WERI-Rb-1 (cell line): ENCODE measurements around the gene ARHGEF26.

Experiments used
- DNase-seq: peaks from one replicate; pipeline ENCODE4 v3.0.0-alpha.2; 2020
- H3K27ac ChIP-seq: fragments of 250-450 bp; sonication (Bioruptor Pico); 2 replicates; pipeline ENCODE4 v1.5.1; 2020; ENCODE audit warnings: mild to moderate bottlenecking, moderate library complexity
- H3K27me3 ChIP-seq: fragments of 250-450 bp; sonication (Bioruptor Pico); 2 replicates; pipeline ENCODE4 v1.5.1; 2021; ENCODE audit warnings: mild to moderate bottlenecking, low read depth, moderate library complexity; ENCODE audit not compliant: insufficient read depth, severe bottlenecking
- H3K36me3 ChIP-seq: fragments of 250-450 bp; sonication (Bioruptor Pico); 2 replicates; pipeline ENCODE4 v1.5.1; 2020; ENCODE audit warnings: mild to moderate bottlenecking, moderate library complexity
- H3K4me3 ChIP-seq: 2 replicates; pipeline ENCODE4 v1.5.1; 2011; ENCODE audit warnings: low read depth, mild to moderate bottlenecking, control low read depth, low read length
- H3K9me3 ChIP-seq: fragments of 250-450 bp; sonication (Bioruptor Pico); 2 replicates; pipeline ENCODE4 v1.5.1; 2021; ENCODE audit warnings: mild to moderate bottlenecking, moderate library complexity; ENCODE audit not compliant: severe bottlenecking
- TF ChIP-seq, protein P1 (sequence below): IDR thresholded peaks from 2 replicates; pipeline ENCODE4 v1.5.1; 2011; ENCODE audit warnings: low read depth, mild to moderate bottlenecking, control low read depth, inconsistent platforms, low read length

Gene ARHGEF26

GRCh38 chr3:154229217-154229590 lies 108.0 kb downstream of the ARHGEF26 start:
- Histone ChIP-seq H3K9me3 (no peaks in the 10 kb centered on the region), H3K36me3 (no peaks in the 10 kb centered on the region), H3K4me3 (no peak overlapping the region), H3K27me3 (no peaks in the 10 kb centered on the region), H3K27ac (no peak overlapping the region)
- DNase-seq: no peak
- TF ChIP-seq, protein P1, sequence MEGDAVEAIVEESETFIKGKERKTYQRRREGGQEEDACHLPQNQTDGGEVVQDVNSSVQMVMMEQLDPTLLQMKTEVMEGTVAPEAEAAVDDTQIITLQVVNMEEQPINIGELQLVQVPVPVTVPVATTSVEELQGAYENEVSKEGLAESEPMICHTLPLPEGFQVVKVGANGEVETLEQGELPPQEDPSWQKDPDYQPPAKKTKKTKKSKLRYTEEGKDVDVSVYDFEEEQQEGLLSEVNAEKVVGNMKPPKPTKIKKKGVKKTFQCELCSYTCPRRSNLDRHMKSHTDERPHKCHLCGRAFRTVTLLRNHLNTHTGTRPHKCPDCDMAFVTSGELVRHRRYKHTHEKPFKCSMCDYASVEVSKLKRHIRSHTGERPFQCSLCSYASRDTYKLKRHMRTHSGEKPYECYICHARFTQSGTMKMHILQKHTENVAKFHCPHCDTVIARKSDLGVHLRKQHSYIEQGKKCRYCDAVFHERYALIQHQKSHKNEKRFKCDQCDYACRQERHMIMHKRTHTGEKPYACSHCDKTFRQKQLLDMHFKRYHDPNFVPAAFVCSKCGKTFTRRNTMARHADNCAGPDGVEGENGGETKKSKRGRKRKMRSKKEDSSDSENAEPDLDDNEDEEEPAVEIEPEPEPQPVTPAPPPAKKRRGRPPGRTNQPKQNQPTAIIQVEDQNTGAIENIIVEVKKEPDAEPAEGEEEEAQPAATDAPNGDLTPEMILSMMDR: no peak

- H3K36me3 ChIP-seq: no peaks in the 10 kb centered on the region
- H3K27ac ChIP-seq: no peak overlapping the region
- TF ChIP-seq, protein P1: no peak
- H3K9me3 ChIP-seq: no peaks in the 10 kb centered on the region
- H3K4me3 ChIP-seq: no peak overlapping the region
- no peaks in the 10 kb centered on the region for H3K27me3 ChIP-seq
- DNase-seq: no peak
These were observed 114.1 kb downstream of the ARHGEF26 start for GRCh38 chr3:154235330-154235729.

DNA sequence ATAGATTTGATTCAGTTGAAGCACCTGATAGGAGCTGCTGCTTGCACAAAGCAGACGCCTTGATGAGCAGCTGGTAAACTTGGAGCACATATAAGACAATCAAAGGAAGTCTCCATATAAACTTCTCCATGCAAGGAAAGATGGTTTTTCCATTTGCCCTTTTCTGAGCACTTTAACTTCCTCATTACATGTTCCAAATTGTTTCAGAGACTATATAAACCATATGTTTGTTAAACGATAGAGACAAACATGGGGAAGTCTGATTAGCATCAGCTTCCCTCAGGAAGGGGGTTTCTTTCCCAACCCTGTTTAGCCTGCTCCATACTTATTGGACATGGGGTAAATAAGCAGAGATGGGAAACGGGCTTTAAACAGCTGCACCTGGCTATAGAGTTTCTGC lies 115.1 kb downstream of the ARHGEF26 start:
- Histone ChIP-seq H3K27me3 (no peaks in the 10 kb centered on the region), H3K9me3 (no peaks in the 10 kb centered on the region), H3K36me3 (peaks cover 1% of the 10 kb centered on the region; the same call in 1 of the 2 replicates), H3K4me3 (no peak overlapping the region), H3K27ac (no peak overlapping the region)
- TF ChIP-seq, protein P1: no peak
- no peak for DNase-seq

DNA sequence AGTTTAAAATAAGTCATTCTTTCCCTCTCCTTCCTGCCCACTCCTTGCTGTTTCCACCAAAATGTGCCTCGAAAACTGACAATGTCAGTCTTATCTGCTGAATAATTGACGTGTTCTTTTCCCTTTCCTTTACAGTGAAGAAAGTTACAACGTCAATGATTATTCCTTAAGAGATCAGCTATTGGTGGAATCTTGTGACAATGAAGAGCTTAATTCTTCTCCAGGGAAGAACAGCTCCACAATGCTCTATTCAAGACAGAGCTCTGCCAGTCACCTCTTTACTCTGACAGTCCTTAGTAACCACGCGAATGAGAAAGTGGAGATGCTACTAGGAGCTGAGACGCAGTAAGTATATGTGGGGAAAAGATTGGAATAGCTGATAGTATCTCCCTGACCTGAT lies 119.0 kb downstream of the ARHGEF26 start:
- Histone ChIP-seq H3K27me3 (no peaks in the 10 kb centered on the region), H3K36me3 (peaks cover 5% of the 10 kb centered on the region; the same call in 1 of the 2 replicates), H3K27ac (no peak overlapping the region), H3K9me3 (no peaks in the 10 kb centered on the region), H3K4me3 (no peak overlapping the region)
- no peak for DNase-seq
- TF ChIP-seq, protein P1: no peak

DNA sequence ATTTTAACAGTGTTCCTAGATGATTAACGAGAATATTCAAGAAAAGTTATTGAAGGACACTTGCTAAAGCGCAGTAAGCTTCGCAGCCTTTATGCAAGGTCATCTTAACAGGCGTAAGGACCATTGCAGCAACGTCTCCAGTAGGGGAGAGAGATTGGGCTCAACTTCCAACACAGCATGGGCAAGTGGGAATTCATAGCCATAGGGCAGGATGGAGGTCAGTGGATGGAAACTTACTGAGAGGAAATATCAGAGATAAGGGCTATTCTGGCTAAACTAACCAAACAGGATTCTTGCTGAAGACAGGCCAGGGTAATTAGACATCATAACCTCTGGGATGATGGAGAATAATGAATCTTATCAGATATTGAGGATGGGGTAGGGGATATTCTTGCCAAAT lies 120.3 kb downstream of the ARHGEF26 start:
- Histone ChIP-seq H3K27ac (no peak overlapping the region), H3K4me3 (no peak overlapping the region), H3K36me3 (peaks cover 5% of the 10 kb centered on the region; the same call in 1 of the 2 replicates), H3K9me3 (no peaks in the 10 kb centered on the region), H3K27me3 (no peaks in the 10 kb centered on the region)
- DNase-seq: no peak
- TF ChIP-seq, protein P1: no peak

- no peak for DNase-seq
These were observed 121.6 kb downstream of the ARHGEF26 start for GRCh38 chr3:154242766-154243165.

More at GRCh38 chr3:154242766-154243165, 121.6 kb downstream of the ARHGEF26 start:
- H3K9me3 ChIP-seq: no peaks in the 10 kb centered on the region
- no peak overlapping the region for H3K4me3 ChIP-seq
- TF ChIP-seq, protein P1: no peak
- no peaks in the 10 kb centered on the region for H3K27me3 ChIP-seq
- no peak overlapping the region for H3K27ac ChIP-seq
- H3K36me3 ChIP-seq: peaks cover 5% of the 10 kb centered on the region; the same call in 1 of the 2 replicates
